HEK293 (cell line): ENCODE results near the gene CIB4.

Experiments used
- HOXC10 ChIP-seq: sonication (generic); formaldehyde crosslinking; IDR thresholded peaks from 2 replicates; pipeline ENCODE4 v1.8.1; 2023; ENCODE audit warnings: mild to moderate bottlenecking, missing genetic modification reagents
- ZNF24 ChIP-seq: fragments of 450-650 bp; formaldehyde crosslinking; IDR thresholded peaks from 2 replicates; pipeline ENCODE4 v1.5.1; 2016; ENCODE audit warnings: missing biosample characterization, missing genetic modification characterization
- ZNF248 ChIP-seq: fragments of 450-650 bp; formaldehyde crosslinking; IDR thresholded peaks from 2 replicates; pipeline ENCODE4 v1.5.1; 2017; ENCODE audit warnings: missing biosample characterization, missing genetic modification characterization
- ZNF274 ChIP-seq, 2 experiments: fragments of 200-500 bp in 1 of 2; fragments of 450-650 bp in 1 of 2; sonication (Bioruptor generic) in 1 of 2; formaldehyde crosslinking in 1 of 2; IDR thresholded peaks; 2 replicates each; pipeline versions ENCODE4 v1.5.1 to v1.6.1; 2014 to 2016; ENCODE audit warnings: borderline replicate concordance in 1 of 2, inconsistent platforms in 1 of 2, low read length in 1 of 2, missing biosample characterization in 1 of 2, missing genetic modification characterization in 1 of 2
- ZNF335 ChIP-seq: fragments of 450-650 bp; formaldehyde crosslinking; conservative IDR thresholded peaks from 2 replicates; pipeline ENCODE4 v1.5.1; 2016; ENCODE audit warnings: missing biosample characterization, missing genetic modification characterization
- ZNF596 ChIP-seq: fragments of 450-650 bp; IDR thresholded peaks from 2 replicates; pipeline ENCODE4 v1.5.0; 2018; ENCODE audit warnings: missing biosample characterization, mild to moderate bottlenecking, missing genetic modification characterization, moderate library complexity
- TF ChIP-seq, protein P1 (sequence below): fragments of 450-650 bp; formaldehyde crosslinking; IDR thresholded peaks from 2 replicates; pipeline ENCODE4 v1.5.1; 2016; ENCODE audit warnings: missing biosample characterization, missing genetic modification characterization
- TF ChIP-seq, protein P2 (sequence below): fragments of 450-650 bp; formaldehyde crosslinking; optimal IDR thresholded peaks from 2 replicates; pipeline ENCODE3; 2016; ENCODE audit warnings: missing biosample characterization, mild to moderate bottlenecking, missing genetic modification characterization
- TF ChIP-seq, protein P3 (sequence below): fragments of 450-650 bp; formaldehyde crosslinking; IDR thresholded peaks from 2 replicates; pipeline ENCODE4 v1.5.1; 2016; ENCODE audit warnings: missing biosample characterization, missing genetic modification characterization
- TF ChIP-seq, protein P4 (sequence below): fragments of 450-650 bp; formaldehyde crosslinking; IDR thresholded peaks from 2 replicates; pipeline ENCODE4 v1.5.1; 2016; ENCODE audit warnings: missing biosample characterization, missing genetic modification characterization
- TF ChIP-seq, protein P5 (sequence below): fragments of 450-650 bp; formaldehyde crosslinking; IDR thresholded peaks from 2 replicates; pipeline ENCODE4 v1.5.1; 2016; ENCODE audit warnings: missing biosample characterization, missing genetic modification characterization, low read depth

DNA sequence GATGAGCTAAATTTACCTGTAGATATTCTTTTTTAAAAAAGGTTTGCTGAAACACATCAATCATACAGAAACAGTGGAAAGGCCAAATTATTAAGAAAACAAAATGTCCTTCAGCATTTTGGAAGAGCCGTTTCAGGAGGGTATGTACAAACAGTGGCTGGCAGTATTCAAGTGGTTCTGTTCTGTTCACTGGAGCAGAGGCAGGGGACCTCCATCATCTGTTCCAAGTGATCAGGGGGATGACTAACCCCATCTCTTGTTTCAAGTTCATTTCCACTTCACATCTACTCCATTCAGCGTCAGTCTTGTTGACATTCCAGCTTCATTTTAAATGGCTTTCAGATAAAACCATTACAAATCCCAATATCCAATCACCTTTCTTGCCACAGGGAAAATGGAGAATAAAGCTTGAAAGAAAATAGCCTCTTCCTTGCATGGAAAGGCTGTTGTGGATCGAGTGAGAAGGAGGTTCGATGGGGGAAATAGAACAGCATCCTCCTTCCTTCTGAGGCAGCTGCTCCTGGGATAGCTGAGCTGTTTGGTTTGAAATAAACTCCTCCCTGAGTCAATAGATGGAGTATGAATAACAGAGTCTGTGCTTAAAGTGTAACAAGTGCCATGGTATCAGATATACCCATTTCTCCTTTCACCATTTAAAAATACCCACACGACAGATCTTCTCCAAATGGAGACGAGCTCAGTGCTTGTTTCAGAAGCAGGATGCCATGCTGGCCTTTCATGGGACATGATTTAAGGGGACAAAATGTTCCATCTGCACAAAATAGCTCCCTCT lies 99.6 kb downstream of the CIB4 start:
- TF ChIP-seq, protein P1, sequence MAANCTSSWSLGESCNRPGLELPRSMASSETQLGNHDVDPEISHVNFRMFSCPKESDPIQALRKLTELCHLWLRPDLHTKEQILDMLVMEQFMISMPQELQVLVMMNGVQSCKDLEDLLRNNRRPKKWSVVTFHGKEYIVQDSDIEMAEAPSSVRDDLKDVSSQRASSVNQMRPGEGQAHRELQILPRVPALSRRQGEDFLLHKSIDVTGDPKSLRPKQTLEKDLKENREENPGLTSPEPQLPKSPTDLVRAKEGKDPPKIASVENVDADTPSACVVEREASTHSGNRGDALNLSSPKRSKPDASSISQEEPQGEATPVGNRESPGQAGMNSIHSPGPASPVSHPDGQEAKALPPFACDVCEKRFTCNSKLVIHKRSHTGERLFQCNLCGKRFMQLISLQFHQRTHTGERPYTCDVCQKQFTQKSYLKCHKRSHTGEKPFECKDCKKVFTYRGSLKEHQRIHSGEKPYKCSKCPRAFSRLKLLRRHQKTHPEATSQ = no peak
- TF ChIP-seq, protein P2, sequence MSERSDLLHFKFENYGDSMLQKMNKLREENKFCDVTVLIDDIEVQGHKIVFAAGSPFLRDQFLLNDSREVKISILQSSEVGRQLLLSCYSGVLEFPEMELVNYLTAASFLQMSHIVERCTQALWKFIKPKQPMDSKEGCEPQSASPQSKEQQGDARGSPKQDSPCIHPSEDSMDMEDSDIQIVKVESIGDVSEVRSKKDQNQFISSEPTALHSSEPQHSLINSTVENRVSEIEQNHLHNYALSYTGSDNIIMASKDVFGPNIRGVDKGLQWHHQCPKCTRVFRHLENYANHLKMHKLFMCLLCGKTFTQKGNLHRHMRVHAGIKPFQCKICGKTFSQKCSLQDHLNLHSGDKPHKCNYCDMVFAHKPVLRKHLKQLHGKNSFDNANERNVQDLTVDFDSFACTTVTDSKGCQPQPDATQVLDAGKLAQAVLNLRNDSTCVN (tag by site-specific recombination) = no peak
- TF ChIP-seq ZNF248 (tag by site-specific recombination) (no peak), ZNF596 (tag by site-specific recombination) (no peak), ZNF335 (tag by site-specific recombination) (no peak), ZNF274 (IDR thresholded peaks at IDR 0.05; ENCODE audit: low read length) (no peak), ZNF274 (tag by site-specific recombination; IDR thresholded peaks at IDR 0.05; ENCODE audit: borderline replicate concordance) (no peak), HOXC10 (CRISPR knock-in tag) (no peak), ZNF24 (no peak)
- TF ChIP-seq, protein P3, sequence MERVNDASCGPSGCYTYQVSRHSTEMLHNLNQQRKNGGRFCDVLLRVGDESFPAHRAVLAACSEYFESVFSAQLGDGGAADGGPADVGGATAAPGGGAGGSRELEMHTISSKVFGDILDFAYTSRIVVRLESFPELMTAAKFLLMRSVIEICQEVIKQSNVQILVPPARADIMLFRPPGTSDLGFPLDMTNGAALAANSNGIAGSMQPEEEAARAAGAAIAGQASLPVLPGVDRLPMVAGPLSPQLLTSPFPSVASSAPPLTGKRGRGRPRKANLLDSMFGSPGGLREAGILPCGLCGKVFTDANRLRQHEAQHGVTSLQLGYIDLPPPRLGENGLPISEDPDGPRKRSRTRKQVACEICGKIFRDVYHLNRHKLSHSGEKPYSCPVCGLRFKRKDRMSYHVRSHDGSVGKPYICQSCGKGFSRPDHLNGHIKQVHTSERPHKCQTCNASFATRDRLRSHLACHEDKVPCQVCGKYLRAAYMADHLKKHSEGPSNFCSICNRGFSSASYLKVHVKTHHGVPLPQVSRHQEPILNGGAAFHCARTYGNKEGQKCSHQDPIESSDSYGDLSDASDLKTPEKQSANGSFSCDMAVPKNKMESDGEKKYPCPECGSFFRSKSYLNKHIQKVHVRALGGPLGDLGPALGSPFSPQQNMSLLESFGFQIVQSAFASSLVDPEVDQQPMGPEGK (tag by site-specific recombination) = no peak
- TF ChIP-seq, protein P4, sequence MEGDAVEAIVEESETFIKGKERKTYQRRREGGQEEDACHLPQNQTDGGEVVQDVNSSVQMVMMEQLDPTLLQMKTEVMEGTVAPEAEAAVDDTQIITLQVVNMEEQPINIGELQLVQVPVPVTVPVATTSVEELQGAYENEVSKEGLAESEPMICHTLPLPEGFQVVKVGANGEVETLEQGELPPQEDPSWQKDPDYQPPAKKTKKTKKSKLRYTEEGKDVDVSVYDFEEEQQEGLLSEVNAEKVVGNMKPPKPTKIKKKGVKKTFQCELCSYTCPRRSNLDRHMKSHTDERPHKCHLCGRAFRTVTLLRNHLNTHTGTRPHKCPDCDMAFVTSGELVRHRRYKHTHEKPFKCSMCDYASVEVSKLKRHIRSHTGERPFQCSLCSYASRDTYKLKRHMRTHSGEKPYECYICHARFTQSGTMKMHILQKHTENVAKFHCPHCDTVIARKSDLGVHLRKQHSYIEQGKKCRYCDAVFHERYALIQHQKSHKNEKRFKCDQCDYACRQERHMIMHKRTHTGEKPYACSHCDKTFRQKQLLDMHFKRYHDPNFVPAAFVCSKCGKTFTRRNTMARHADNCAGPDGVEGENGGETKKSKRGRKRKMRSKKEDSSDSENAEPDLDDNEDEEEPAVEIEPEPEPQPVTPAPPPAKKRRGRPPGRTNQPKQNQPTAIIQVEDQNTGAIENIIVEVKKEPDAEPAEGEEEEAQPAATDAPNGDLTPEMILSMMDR = no peak
- TF ChIP-seq, protein P5, sequence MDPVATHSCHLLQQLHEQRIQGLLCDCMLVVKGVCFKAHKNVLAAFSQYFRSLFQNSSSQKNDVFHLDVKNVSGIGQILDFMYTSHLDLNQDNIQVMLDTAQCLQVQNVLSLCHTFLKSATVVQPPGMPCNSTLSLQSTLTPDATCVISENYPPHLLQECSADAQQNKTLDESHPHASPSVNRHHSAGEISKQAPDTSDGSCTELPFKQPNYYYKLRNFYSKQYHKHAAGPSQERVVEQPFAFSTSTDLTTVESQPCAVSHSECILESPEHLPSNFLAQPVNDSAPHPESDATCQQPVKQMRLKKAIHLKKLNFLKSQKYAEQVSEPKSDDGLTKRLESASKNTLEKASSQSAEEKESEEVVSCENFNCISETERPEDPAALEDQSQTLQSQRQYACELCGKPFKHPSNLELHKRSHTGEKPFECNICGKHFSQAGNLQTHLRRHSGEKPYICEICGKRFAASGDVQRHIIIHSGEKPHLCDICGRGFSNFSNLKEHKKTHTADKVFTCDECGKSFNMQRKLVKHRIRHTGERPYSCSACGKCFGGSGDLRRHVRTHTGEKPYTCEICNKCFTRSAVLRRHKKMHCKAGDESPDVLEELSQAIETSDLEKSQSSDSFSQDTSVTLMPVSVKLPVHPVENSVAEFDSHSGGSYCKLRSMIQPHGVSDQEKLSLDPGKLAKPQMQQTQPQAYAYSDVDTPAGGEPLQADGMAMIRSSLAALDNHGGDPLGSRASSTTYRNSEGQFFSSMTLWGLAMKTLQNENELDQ (tag by site-specific recombination) = no peak
